Endothelial cell of umbilical vein (primary cell): Measurements from ENCODE around the gene SGPL1. TPM values are rescaled to one million over a fixed set of nuclear protein-coding genes. Genes with fewer than 3 reads are reported as not detected.

ENCODE experiments used
- BruUV-seq: library from RNA; stranded (reverse); fragments of 400-500 nt; replicated peaks from 2 replicates; lab custom pipeline; 2021; lab: Mats Ljungman, UMichigan
- CTCF ChIA-PET: fragments of 300-600, 350-600 bp; sonication (Branson Sonifier 250); formaldehyde crosslinking; loops from one replicate; lab custom pipeline; 2021; ENCODE audit warnings: antibody characterized with exemption, inconsistent platforms; lab: Charles Lee
- POLR2A ChIA-PET: fragments of 300-600, 350-600 bp; sonication (Branson Sonifier 250); formaldehyde crosslinking; loops from one replicate; lab custom pipeline; 2021; ENCODE audit warnings: antibody characterized with exemption, inconsistent platforms; lab: Charles Lee
- DNase-seq: peaks from one replicate; pipeline ENCODE4 v3.0.0-alpha.2; 2011; ENCODE audit warnings: low read depth, low spot score
- FAIRE-seq: peaks from 2 replicates; lab custom pipeline; 2011; peaks lifted over from hg19 to GRCh38; lab: Jason Lieb, UNC
- H2AFZ ChIP-seq: 2 replicates; pipeline ENCODE4 v1.6.0; 2012; ENCODE audit warnings: low read depth, low read length, control low read depth, inconsistent platforms
- H3K27ac ChIP-seq: 2 replicates; pipeline ENCODE4 v1.5.1; 2011; ENCODE audit warnings: low read depth, mild to moderate bottlenecking, control low read depth, low read length, moderate library complexity; ENCODE audit not compliant: insufficient read depth
- H3K27me3 ChIP-seq, 2 experiments: 2 replicates each; pipeline versions ENCODE4 v1.6.0 to v1.6.1; 2011; ENCODE audit warnings: low read length in 2 of 2, mixed read lengths in 1 of 2; ENCODE audit not compliant: control insufficient read depth in 2 of 2, insufficient read depth in 2 of 2
- H3K36me3 ChIP-seq, 2 experiments: 2 replicates in 1 of 2; 3 replicates in 1 of 2; pipeline ENCODE4 v1.5.1; 2011; ENCODE audit warnings: low read length in 2 of 2, mild to moderate bottlenecking in 1 of 2, moderate library complexity in 1 of 2; ENCODE audit not compliant: control insufficient read depth in 2 of 2, insufficient read depth in 2 of 2; ENCODE audit errors: extremely low read depth in 1 of 2
- H3K4me1 ChIP-seq: 3 replicates; pipeline ENCODE4 v1.5.1; 2011; ENCODE audit warnings: mild to moderate bottlenecking, low read length; ENCODE audit not compliant: control insufficient read depth, insufficient read depth; ENCODE audit errors: extremely low read depth
- H3K4me2 ChIP-seq: 2 replicates; pipeline ENCODE4 v1.6.1; 2011; ENCODE audit warnings: low read length, control low read depth, mixed read lengths; ENCODE audit not compliant: insufficient read depth
- H3K4me3 ChIP-seq, 3 experiments: fragments of 200-600 bp in 1 of 3; sonication (generic), shearing (Covaris generic) in 1 of 3; replicated peaks in 1 of 3; 2 replicates each; pipeline ENCODE4 v1.5.1; 2011 to 2016; ENCODE audit warnings: control low read depth in 3 of 3, low read length in 3 of 3, mild to moderate bottlenecking in 2 of 3, inconsistent platforms in 1 of 3, low read depth in 1 of 3, moderate library complexity in 1 of 3; ENCODE audit not compliant: insufficient read depth in 1 of 3
- H3K79me2 ChIP-seq: 2 replicates; pipeline ENCODE4 v1.6.0; 2012; ENCODE audit warnings: low read length, inconsistent platforms; ENCODE audit not compliant: control insufficient read depth, insufficient read depth
- H3K9ac ChIP-seq: replicated peaks from 2 replicates; pipeline ENCODE3; 2011; ENCODE audit warnings: low read length, control low read depth; ENCODE audit not compliant: insufficient read depth; ENCODE audit errors: extremely low read depth
- H3K9me1 ChIP-seq: replicated peaks from 3 replicates; pipeline ENCODE4 v1.6.0; 2011; ENCODE audit warnings: mild to moderate bottlenecking, low read length; ENCODE audit not compliant: control insufficient read depth, insufficient read depth; ENCODE audit errors: extremely low read depth
- H3K9me3 ChIP-seq: replicated peaks from 2 replicates; pipeline ENCODE4 v1.5.1; 2012; ENCODE audit warnings: low read length, inconsistent platforms; ENCODE audit not compliant: control insufficient read depth, insufficient read depth
- H4K20me1 ChIP-seq: replicated peaks from 2 replicates; pipeline ENCODE3; 2011; ENCODE audit warnings: mild to moderate bottlenecking, low read length; ENCODE audit not compliant: control insufficient read depth, insufficient read depth; ENCODE audit errors: extremely low read depth
- EZH2 ChIP-seq: IDR thresholded peaks from 2 replicates; pipeline ENCODE4 v1.6.1; 2012; ENCODE audit warnings: borderline replicate concordance, low read depth, mild to moderate bottlenecking, moderate library complexity, low read length, inconsistent platforms; ENCODE audit not compliant: severe bottlenecking
- FOS ChIP-seq: IDR thresholded peaks from 2 replicates; pipeline ENCODE4 v1.6.1; 2011; ENCODE audit warnings: mild to moderate bottlenecking, low read length, moderate library complexity, borderline replicate concordance; ENCODE audit not compliant: insufficient read depth
- GATA2 ChIP-seq: IDR thresholded peaks from 2 replicates; pipeline ENCODE4 v1.7.0; 2011; ENCODE audit warnings: low read depth, mild to moderate bottlenecking, moderate library complexity, mixed read lengths, low read length; ENCODE audit not compliant: insufficient read length, insufficient read depth
- JUN ChIP-seq: IDR thresholded peaks from 2 replicates; pipeline ENCODE4 v1.6.1; 2011; ENCODE audit warnings: borderline replicate concordance, low read depth; ENCODE audit not compliant: insufficient read length, insufficient read depth
- MYC ChIP-seq: IDR thresholded peaks from one replicate; pipeline ENCODE4 v1.6.1; 2011; ENCODE audit warnings: mild to moderate bottlenecking, low read depth, low read length
- POLR2A ChIP-seq: IDR thresholded peaks from 2 replicates; pipeline ENCODE4 v1.6.1; 2012; ENCODE audit warnings: low read depth, mild to moderate bottlenecking, control low read depth, low read length
- POLR2AphosphoS5 ChIP-seq: IDR thresholded peaks from 2 replicates; pipeline ENCODE4 v1.6.1; 2012; ENCODE audit warnings: low read depth, mild to moderate bottlenecking, control low read depth, low read length, moderate library complexity; ENCODE audit not compliant: insufficient read depth
- dilution Hi-C: fragments of 300-500 bp; cut with MboI; formaldehyde crosslinking; loops from one replicate; pipeline ENCODE4 v1.15.0; 2019; ENCODE audit warnings: low sequenced_read_pairs; ENCODE audit not compliant: extremely low pct_ligation_motif_present
- intact Hi-C: fragments of 100-400 bp; cut with micrococcal nuclease; formaldehyde crosslinking; loops from one replicate; pipeline ENCODE4 v1.10.0; 2022
- polyA plus RNA-seq, 4 experiments: library from polyadenylated mRNA; depleted of rRNA in 3 of 4; stranded (reverse) in 3 of 4; unstranded in 1 of 4; fragments of >200 nt; gene quantifications; 2 replicates each; pipeline versions ENCODE4 v1.2.1 to v1.2.3, GENCODE V29; 2011 to 2012; ENCODE audit warnings: missing spikeins in 1 of 4
- total RNA-seq: library from RNA; stranded (reverse); gene quantifications from 2 replicates; pipeline ENCODE4 v1.2.3, GENCODE V29; 2021
- TF ChIP-seq, protein P1 (sequence below): IDR thresholded peaks from 2 replicates; pipeline ENCODE4 v1.6.1; 2011; ENCODE audit not compliant: insufficient read depth, insufficient read length
- TF ChIP-seq, protein P2 (sequence below), 2 donors: IDR thresholded peaks; 1 replicate in 1 of 2; 2 replicates in 1 of 2; pipeline ENCODE4 v1.5.1; 2011; ENCODE audit warnings: low read length in 2 of 2, mild to moderate bottlenecking in 2 of 2, moderate library complexity in 2 of 2, control low read depth in 1 of 2, inconsistent platforms in 1 of 2, low read depth in 1 of 2; ENCODE audit not compliant: insufficient read depth in 1 of 2; ENCODE audit errors: extremely low read depth in 1 of 2

The SGPL1 gene
- total and polyA plus RNA-seq, 2 donors (not counting 3 experiments of a cell fraction or from before 2014, with no cell fraction given), result 11.4 to 25.2 TPM

DNA sequence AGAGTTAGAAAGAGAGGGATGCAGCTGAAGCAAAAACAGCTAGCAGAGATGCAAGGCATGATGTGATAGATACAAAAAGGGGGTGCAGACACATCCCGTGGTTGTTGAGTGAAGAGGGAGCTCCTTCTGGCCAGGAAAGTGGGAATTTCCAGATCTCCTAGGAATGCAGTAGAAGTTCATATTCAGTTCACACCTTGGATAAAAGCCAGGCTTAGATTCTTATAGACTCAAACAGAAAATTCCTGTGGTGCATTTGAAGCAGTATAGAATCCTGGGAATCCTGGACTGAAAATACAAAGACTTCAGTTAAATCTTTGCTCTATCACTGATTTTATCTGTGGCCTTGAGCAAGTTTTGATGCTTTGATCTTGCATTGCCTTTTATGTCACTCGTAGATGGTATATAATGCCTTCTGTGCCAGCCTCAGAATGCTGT lies 33.9 kb downstream of the SGPL1 start:
- Histone ChIP-seq H3K36me3 (peaks cover 2 to 5% of the 10 kb centered on the region in 2 experiments), H3K4me3 (no peak overlapping the region), H3K9me1 (no peaks in the 10 kb centered on the region), H3K27me3 (no peaks in the 10 kb centered on the region), H2AFZ (no peak overlapping the region), H3K4me2 (no peak overlapping the region), H3K4me1 (no peaks in the 10 kb centered on the region), H3K9me3 (no peaks in the 10 kb centered on the region), H3K9ac (no peak overlapping the region), H3K27ac (no peak overlapping the region), H3K79me2 (no peaks in the 10 kb centered on the region), H4K20me1 (no peaks in the 10 kb centered on the region)
- BruUV-seq, result no TSS peak
- ChIA-PET CTCF (no interaction called here), POLR2A (no interaction called here)
- FAIRE-seq (peak; percentile 49), DNase-seq (peak; percentile 49)
- dilution Hi-C loops, result no loop called here
- intact Hi-C loops, result no loop called here
- no peak for TF ChIP-seq POLR2AphosphoS5
- no peak for TF ChIP-seq MYC
- TF ChIP-seq JUN, result no peak
- TF ChIP-seq, protein P1, sequence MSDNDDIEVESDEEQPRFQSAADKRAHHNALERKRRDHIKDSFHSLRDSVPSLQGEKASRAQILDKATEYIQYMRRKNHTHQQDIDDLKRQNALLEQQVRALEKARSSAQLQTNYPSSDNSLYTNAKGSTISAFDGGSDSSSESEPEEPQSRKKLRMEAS, result no peak
- no peak for TF ChIP-seq GATA2
- TF ChIP-seq POLR2A, result no peak
- no peak for TF ChIP-seq EZH2
- no peak for TF ChIP-seq FOS
- TF ChIP-seq, protein P2, sequence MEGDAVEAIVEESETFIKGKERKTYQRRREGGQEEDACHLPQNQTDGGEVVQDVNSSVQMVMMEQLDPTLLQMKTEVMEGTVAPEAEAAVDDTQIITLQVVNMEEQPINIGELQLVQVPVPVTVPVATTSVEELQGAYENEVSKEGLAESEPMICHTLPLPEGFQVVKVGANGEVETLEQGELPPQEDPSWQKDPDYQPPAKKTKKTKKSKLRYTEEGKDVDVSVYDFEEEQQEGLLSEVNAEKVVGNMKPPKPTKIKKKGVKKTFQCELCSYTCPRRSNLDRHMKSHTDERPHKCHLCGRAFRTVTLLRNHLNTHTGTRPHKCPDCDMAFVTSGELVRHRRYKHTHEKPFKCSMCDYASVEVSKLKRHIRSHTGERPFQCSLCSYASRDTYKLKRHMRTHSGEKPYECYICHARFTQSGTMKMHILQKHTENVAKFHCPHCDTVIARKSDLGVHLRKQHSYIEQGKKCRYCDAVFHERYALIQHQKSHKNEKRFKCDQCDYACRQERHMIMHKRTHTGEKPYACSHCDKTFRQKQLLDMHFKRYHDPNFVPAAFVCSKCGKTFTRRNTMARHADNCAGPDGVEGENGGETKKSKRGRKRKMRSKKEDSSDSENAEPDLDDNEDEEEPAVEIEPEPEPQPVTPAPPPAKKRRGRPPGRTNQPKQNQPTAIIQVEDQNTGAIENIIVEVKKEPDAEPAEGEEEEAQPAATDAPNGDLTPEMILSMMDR (IDR thresholded peaks at IDR 0.05; ENCODE audit: extremely low read depth in 1 of 2, insufficient read depth in 1 of 2, low read depth in 1 of 2, low read length in 2 of 2), result no peak
